GM12878 (cell line): Measurements from ENCODE around the gene CFDP1.

Experiments used
- ASH2L ChIP-seq: fragments of 300-600, 200-600 bp; sonication (generic); IDR thresholded peaks from 2 replicates; pipeline ENCODE4 v1.6.1; 2017; ENCODE audit warnings: low read depth, mild to moderate bottlenecking, borderline replicate concordance
- FOXM1 ChIP-seq: IDR thresholded peaks from 2 replicates; pipeline ENCODE4 v1.6.1; 2012; ENCODE audit warnings: low read depth, mild to moderate bottlenecking, inconsistent platforms, low read length, moderate library complexity
- NFYB ChIP-seq: IDR thresholded peaks from 2 replicates; pipeline ENCODE4 v1.6.1; 2011; ENCODE audit warnings: low read depth, mild to moderate bottlenecking, low read length, improper control_type of control experiment, moderate library complexity; ENCODE audit not compliant: insufficient read depth
- NRF1 ChIP-seq: conservative IDR thresholded peaks from 2 replicates; pipeline ENCODE4 v1.6.1; 2011; ENCODE audit warnings: mild to moderate bottlenecking, low read depth, low read length, improper control_type of control experiment
- POLR2A ChIP-seq: IDR thresholded peaks from 2 replicates; pipeline ENCODE4 v1.6.1; 2011; ENCODE audit warnings: low read depth, mild to moderate bottlenecking, low read length
- WRNIP1 ChIP-seq: IDR thresholded peaks from 2 replicates; pipeline ENCODE4 v1.6.1; 2011; ENCODE audit warnings: low read depth, low read length, improper control_type of control experiment, borderline replicate concordance
- YY1 ChIP-seq: IDR thresholded peaks from 2 replicates; pipeline ENCODE4 v1.6.1; 2011; ENCODE audit warnings: low read depth, mild to moderate bottlenecking, low read length
- TF ChIP-seq, protein P1 (sequence below), 3 experiments: IDR thresholded peaks in 2 of 3; conservative IDR thresholded peaks in 1 of 3; 2 replicates each; pipeline ENCODE4 v1.5.1; 2011; ENCODE audit warnings: low read depth in 3 of 3, low read length in 3 of 3, mild to moderate bottlenecking in 3 of 3, control low read depth in 2 of 3, moderate library complexity in 2 of 3, inconsistent platforms in 1 of 3, mixed read lengths in 1 of 3; ENCODE audit not compliant: control insufficient read depth in 2 of 3, insufficient read depth in 1 of 3; ENCODE audit errors: extremely low read depth in 1 of 3
- TF ChIP-seq, protein P2 (sequence below): IDR thresholded peaks from 2 replicates; pipeline ENCODE4 v1.6.1; 2011; ENCODE audit warnings: low read depth, low read length, improper control_type of control experiment, borderline replicate concordance

GRCh38 chr16:75315539-75316306 lies 117.6 kb downstream of the CFDP1 start:
- TF ChIP-seq, protein P1, sequence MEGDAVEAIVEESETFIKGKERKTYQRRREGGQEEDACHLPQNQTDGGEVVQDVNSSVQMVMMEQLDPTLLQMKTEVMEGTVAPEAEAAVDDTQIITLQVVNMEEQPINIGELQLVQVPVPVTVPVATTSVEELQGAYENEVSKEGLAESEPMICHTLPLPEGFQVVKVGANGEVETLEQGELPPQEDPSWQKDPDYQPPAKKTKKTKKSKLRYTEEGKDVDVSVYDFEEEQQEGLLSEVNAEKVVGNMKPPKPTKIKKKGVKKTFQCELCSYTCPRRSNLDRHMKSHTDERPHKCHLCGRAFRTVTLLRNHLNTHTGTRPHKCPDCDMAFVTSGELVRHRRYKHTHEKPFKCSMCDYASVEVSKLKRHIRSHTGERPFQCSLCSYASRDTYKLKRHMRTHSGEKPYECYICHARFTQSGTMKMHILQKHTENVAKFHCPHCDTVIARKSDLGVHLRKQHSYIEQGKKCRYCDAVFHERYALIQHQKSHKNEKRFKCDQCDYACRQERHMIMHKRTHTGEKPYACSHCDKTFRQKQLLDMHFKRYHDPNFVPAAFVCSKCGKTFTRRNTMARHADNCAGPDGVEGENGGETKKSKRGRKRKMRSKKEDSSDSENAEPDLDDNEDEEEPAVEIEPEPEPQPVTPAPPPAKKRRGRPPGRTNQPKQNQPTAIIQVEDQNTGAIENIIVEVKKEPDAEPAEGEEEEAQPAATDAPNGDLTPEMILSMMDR (IDR thresholded peaks at IDR 0.05 in 2 of 3, conservative IDR thresholded peaks at IDR 0.05 in 1 of 3; ENCODE audit: control insufficient read depth in 2 of 3, extremely low read depth in 1 of 3, insufficient read depth in 1 of 3, low read depth in 3 of 3, low read length in 3 of 3) = no peak
- TF ChIP-seq FOXM1 (no peak), NFYB (no peak), ASH2L (no peak), WRNIP1 (no peak), NRF1 (no peak), YY1 (no peak), POLR2A (no peak)
- TF ChIP-seq, protein P2, sequence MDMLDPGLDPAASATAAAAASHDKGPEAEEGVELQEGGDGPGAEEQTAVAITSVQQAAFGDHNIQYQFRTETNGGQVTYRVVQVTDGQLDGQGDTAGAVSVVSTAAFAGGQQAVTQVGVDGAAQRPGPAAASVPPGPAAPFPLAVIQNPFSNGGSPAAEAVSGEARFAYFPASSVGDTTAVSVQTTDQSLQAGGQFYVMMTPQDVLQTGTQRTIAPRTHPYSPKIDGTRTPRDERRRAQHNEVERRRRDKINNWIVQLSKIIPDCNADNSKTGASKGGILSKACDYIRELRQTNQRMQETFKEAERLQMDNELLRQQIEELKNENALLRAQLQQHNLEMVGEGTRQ = no peak
